GM06990 (cell line): ENCODE results near the gene KRT16.
"Not testable (repeated sequence)": the region's sequence is repeated elsewhere in the genome, so short reads cannot be mapped to it uniquely, and the experiment has no call there.

ENCODE experiments used
- DNase-seq: peaks from one replicate; pipeline ENCODE4 v3.0.0-alpha.2; 2011; ENCODE audit not compliant: insufficient read length; ENCODE audit errors: extremely low read depth
- H3K27me3 ChIP-seq: replicated peaks from 2 replicates; pipeline ENCODE4 v1.6.0; 2011; ENCODE audit warnings: low read length; ENCODE audit not compliant: control insufficient read depth, insufficient read depth
- H3K36me3 ChIP-seq: 2 replicates; pipeline ENCODE4 v1.5.1; 2011; ENCODE audit warnings: low read length; ENCODE audit not compliant: control insufficient read depth, insufficient read depth
- H3K4me3 ChIP-seq: replicated peaks from 2 replicates; pipeline ENCODE4 v1.5.1; 2011; ENCODE audit warnings: low read depth, mild to moderate bottlenecking, control low read depth, low read length
- TF ChIP-seq, protein P1 (sequence below): IDR thresholded peaks from 2 replicates; pipeline ENCODE4 v1.5.1; 2011; ENCODE audit warnings: low read length, control low read depth, mild to moderate bottlenecking, inconsistent platforms; ENCODE audit not compliant: insufficient read depth, poor library complexity, severe bottlenecking

The KRT16 gene

DNA sequence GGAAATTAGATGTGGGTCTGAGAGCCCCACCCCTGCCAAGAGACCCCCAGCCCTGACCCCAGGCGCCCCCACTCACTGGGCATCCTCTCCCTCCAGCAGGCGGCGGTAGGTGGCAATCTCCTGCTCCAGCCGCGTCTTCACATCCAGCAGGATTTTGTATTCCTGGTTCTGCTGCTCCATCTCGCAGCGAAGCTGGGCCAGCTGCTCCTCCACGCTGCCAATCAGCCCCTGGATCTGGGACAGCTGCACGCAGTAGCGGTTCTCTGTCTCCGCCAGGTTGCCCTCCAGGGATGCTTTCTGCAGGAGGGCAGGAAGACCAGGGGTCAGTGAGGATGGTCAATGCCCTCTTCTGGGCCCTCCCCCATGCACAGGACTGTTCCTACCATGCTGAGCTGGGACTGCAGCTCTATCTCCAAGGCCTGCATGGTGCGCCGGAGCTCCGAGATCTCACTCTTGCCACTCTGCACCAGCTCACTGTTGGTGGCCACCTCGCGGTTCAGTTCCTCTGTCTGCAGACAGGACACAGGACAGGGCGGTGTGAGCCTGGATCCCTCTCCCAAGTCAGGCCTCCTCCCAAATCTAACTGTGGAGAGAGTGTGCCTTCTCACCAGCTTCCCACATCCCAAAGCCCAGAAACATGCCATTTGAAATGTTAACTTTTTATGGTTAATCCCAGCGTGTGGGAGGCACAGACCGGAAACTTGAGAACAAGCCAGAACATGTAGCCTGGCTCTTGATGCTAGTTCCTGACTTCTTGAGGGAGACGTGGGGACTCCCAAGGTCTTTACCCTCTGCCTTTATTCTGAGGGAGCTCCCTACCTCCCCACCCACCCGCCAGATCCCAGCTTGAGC, 8.2 kb upstream of the KRT16 start:
- TF ChIP-seq, protein P1, sequence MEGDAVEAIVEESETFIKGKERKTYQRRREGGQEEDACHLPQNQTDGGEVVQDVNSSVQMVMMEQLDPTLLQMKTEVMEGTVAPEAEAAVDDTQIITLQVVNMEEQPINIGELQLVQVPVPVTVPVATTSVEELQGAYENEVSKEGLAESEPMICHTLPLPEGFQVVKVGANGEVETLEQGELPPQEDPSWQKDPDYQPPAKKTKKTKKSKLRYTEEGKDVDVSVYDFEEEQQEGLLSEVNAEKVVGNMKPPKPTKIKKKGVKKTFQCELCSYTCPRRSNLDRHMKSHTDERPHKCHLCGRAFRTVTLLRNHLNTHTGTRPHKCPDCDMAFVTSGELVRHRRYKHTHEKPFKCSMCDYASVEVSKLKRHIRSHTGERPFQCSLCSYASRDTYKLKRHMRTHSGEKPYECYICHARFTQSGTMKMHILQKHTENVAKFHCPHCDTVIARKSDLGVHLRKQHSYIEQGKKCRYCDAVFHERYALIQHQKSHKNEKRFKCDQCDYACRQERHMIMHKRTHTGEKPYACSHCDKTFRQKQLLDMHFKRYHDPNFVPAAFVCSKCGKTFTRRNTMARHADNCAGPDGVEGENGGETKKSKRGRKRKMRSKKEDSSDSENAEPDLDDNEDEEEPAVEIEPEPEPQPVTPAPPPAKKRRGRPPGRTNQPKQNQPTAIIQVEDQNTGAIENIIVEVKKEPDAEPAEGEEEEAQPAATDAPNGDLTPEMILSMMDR: no peak
- Histone ChIP-seq H3K36me3 (no peaks in the 10 kb centered on the region), H3K27me3 (no peaks in the 10 kb centered on the region; the same call in 1 of the 2 replicates), H3K4me3 (no peak overlapping the region)
- DNase-seq: no peak

DNA sequence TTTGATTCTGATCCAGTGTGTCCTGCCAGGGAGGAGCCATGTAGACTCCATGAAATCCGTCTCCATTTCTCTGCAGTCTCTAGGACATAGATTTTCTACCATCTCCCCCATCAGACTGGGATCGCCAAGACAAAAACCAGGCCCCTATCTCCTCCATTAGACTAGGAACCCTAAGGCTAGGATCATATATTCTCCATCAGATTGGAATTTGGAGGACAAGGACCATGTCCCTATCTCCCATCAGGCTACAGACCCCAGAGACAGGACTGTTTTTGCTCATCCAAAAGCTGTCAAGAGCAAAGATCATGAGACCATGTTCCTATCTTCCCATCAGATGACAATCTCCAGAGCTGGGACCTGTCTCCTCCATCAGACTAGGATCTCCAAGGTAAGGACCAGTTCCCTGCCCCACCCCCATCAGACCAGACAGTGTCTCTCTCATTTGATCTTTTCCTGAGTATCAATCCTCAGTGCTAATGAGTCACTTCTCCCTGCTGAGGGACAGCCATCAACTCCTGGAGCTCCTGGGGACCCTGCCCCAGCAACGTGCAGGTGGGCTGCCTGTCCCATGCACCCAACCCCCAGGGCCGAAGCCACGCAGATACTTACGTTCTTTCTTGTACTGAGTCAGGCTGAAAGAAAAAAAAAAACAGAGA, 7.5 kb upstream of the KRT16 start:
- not testable (repeated sequence) for H3K36me3 ChIP-seq, DNase-seq, H3K4me3 ChIP-seq, H3K27me3 ChIP-seq

DNA sequence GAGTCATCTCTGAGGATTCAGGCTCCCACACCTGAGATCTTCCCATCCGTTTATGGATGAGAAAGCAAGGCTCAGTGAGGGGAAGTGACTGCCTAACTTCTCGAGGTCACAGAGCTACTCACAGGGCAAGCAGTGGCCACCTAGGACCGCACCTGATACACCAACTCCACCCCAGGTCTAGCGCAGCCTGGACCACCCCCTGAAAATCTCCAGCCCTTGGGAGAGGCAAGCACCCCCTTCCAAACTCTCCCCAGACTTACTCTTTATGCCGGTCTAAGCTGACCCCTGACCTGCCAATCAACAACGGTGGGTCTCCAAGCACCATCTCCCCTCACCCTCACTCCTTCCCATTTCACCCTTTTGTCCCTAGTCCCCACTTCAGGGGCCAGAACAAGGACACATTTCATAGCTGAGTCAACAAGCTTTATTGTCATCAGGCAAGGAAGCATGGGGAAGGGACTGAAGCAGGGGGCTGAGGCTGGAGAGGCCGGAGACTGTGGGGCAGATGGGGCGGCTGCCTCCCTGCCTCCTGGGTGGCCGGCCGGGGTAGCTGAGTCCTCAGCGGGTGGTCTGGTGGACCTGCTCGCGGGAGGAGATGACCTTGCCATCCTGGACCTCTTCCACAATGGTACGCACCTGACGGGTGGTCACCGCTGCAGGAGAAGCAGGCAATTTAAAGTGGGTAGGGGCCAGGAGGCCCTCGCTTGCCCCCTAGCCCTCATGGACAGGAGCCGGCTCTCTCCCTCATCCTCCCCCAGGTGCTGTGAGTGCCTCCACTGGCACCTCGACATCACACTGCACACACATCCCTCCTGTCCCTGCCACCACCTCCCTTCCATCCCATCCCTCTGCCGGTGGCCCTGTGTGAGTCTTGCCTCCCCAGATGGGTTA, 6.7 kb upstream of the KRT16 start:
- Histone ChIP-seq H3K36me3 (no peaks in the 10 kb centered on the region), H3K27me3 (no peaks in the 10 kb centered on the region; the same call in 1 of the 2 replicates), H3K4me3 (no peak overlapping the region)
- DNase-seq: no peak
- TF ChIP-seq, protein P1: no peak

DNA sequence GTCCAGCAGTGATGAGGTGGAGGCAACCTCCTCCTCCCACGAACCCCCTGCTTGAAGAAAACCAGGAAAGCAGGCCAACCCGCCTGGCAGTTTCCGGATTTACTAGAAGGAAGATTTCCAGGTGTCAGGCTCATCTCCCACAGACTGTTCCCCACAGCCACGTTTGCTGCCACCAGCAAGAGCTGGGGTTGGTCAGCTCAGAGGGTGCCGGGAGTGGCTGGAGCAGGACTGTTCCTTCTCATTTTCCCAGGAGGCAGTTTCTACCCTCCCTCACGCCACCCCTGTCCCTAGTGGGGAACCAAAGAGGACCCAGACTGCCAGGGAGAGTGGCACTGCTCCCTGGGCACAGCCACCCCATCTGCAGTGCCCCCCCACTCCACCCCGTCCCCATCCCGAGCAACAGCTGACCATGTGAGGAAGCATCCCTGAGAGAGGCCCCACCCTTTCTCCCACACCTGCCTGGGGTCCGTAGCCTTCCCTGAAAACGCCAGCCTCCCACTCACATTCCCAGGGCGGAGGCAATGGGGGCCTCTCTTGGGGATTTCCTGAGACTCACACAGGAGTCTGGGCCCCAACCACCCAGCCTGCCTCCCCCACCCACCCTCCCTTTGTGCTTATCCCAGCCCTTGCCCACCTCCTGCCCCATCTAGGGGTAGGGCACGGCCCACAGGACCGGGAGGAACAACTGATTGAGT, 5.9 kb upstream of the KRT16 start:
- no peak for DNase-seq
- TF ChIP-seq, protein P1: no peak

DNA sequence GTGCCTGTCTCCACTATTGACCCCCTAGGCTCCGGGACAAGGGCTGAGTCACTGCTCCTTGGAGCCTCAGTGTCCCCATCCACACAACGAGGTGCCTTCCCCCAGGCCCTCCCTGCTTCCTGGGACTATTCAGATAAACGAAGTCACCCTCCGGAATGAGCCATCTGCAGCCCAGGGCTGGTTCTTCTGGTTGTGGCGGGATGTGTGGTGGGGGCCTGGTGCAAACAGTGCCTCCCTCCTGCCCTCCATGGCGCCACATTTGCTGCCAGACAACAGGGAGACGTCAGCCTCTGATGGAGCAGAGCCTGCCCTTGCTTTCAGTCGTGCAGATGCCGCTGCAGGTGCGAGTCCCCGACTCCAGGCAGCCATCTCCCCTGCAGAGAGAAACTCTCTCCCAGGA, 5.1 kb upstream of the KRT16 start:
- no peak for DNase-seq
- H3K27me3 ChIP-seq: no peaks in the 10 kb centered on the region; the same call in 1 of the 2 replicates
- no peak overlapping the region for H3K4me3 ChIP-seq
- TF ChIP-seq, protein P1: no peak
- no peaks in the 10 kb centered on the region for H3K36me3 ChIP-seq

More for the DNA sequence above, 5.9 kb upstream of the KRT16 start:
- Histone ChIP-seq H3K27me3 (no peaks in the 10 kb centered on the region; the same call in 1 of the 2 replicates), H3K4me3 (no peak overlapping the region), H3K36me3 (no peaks in the 10 kb centered on the region)
